ENCODE measurements around the gene TTN.

Gene TTN

GRCh38 chr2:178807227-178808008 is at the start of gene TTN:
Gene TTN (minus strand): TSS chr2:178807423. CDS start chr2:178804642, 2,781 bp downstream.
- no peak for TF ChIP-seq ZNF274 (IDR thresholded peaks at IDR 0.05; ENCODE audit: low read depth, low read length)
- H3K4me3 ChIP-seq (ENCODE audit: low read length) = no peak within 1 kb of the TSS

- no peak overlapping the region for H3K4me3 ChIP-seq (ENCODE audit: low read length)
- no peak for TF ChIP-seq ZNF274 (IDR thresholded peaks at IDR 0.05; ENCODE audit: low read depth, low read length)
Observed at GRCh38 chr2:178855151-178855550, 47.9 kb upstream of the TTN start.

- TF ChIP-seq ZNF274 (IDR thresholded peaks at IDR 0.05; ENCODE audit: low read depth, low read length) = no peak
Observed at GRCh38 chr2:178848335-178848734, 41.1 kb upstream of the TTN start.

GRCh38 chr2:178846458-178846802 is 39.2 kb upstream of the TTN start:
- H3K4me3 ChIP-seq (ENCODE audit: low read length) = no peak overlapping the region
- TF ChIP-seq ZNF274 (IDR thresholded peaks at IDR 0.05; ENCODE audit: low read depth, low read length) = no peak

More at GRCh38 chr2:178848335-178848734, 41.1 kb upstream of the TTN start:
- H3K4me3 ChIP-seq (ENCODE audit: low read length) = no peak overlapping the region

DNA sequence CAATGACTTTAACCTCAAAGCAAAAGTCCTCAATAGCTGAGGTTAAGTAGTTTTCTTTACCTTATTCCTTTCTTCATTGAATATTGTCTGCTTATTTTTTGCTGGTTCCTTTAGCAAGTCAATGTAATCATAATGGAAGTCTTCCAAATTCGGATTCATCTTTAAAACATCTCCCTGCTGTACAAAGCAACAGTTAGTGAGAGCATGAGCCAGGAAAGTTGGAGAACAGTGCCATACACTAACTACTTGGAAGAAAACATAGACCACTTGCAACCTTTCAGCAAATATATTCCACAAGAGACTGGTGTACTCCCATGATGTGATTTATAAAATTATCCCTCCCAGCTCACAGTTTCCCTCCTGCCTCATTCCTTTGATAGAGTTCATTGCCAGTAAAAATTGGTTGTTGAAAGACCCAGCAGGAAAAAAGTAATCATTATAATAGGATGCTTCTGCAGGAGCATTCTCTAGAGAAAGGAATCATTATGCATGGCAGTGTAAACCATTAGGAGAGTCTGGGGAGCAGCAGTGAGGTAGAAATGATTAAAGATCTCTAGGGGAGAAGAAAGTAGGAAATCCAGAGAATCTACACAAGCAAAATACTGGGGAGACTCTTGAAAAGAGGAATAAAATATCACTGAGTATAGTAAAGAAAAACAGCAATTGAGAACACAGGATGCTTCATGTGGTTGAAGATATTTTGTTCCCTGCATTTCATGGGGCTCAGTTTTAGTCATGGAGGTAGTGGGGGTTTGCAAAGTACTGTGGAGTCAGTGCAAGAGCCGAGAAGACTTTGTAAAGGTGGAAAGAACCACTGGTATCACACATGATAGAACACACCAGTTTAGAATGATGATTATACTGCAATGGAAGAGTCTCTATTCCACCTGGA is 38.6 kb upstream of the TTN start:
- H3K4me3 ChIP-seq (ENCODE audit: low read length) = no peak overlapping the region
- TF ChIP-seq ZNF274 (IDR thresholded peaks at IDR 0.05; ENCODE audit: low read depth, low read length) = no peak

- TF ChIP-seq ZNF274 (IDR thresholded peaks at IDR 0.05; ENCODE audit: low read depth, low read length) = no peak
- no peak overlapping the region for H3K4me3 ChIP-seq (ENCODE audit: low read length)
Observed at GRCh38 chr2:178844701-178845100, 37.5 kb upstream of the TTN start.

GRCh38 chr2:178844269-178844668 is 37.0 kb upstream of the TTN start:
- no peak for TF ChIP-seq ZNF274 (IDR thresholded peaks at IDR 0.05; ENCODE audit: low read depth, low read length)
- no peak overlapping the region for H3K4me3 ChIP-seq (ENCODE audit: low read length)

DNA sequence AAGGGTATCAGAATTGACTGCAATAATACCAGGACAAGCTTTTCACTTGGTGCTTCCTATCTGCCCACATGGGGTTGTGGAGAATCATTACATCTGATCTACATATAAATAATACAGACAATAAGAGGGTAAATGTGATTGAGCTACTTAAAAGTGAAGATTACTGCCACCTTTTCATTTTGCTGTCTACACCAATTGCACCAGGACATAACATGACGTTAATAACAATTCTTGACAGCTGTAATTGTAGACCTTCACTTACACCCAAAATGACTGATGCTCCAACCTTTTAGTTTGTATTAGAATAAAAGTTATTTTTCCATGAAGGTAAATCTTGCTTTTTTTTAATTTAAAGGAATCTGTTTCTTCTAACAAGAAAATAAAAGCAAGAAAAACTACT is 36.5 kb upstream of the TTN start:
- TF ChIP-seq ZNF274 (IDR thresholded peaks at IDR 0.05; ENCODE audit: low read depth, low read length) = no peak
- H3K4me3 ChIP-seq (ENCODE audit: low read length) = no peak overlapping the region

DNA sequence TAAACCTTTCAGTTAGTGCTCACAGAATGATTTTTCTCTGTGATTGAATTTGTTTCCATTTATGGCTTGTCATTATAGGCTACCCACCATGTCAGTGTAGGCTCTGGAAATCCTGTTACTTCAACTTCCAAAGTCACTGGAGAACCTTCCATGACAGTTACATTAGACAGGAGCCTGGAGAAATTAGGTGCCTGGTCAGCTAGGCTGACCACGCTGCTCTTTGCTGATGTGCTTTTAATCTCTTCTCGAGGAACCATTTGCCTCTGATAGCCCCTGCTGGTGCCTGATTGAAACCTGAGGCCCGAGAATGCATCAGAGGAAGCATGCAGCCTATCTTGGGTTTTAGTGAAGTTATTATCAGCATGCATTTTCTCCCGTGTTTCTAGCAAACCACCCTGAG is 29.6 kb upstream of the TTN start:
- no peak for TF ChIP-seq ZNF274 (IDR thresholded peaks at IDR 0.05; ENCODE audit: low read depth, low read length)
- H3K4me3 ChIP-seq (ENCODE audit: low read length) = no peak overlapping the region

- H3K4me3 ChIP-seq (ENCODE audit: low read length) = no peak overlapping the region
- no peak for TF ChIP-seq ZNF274 (IDR thresholded peaks at IDR 0.05; ENCODE audit: low read depth, low read length)
Observed at GRCh38 chr2:178834086-178834485, 26.9 kb upstream of the TTN start.

DNA sequence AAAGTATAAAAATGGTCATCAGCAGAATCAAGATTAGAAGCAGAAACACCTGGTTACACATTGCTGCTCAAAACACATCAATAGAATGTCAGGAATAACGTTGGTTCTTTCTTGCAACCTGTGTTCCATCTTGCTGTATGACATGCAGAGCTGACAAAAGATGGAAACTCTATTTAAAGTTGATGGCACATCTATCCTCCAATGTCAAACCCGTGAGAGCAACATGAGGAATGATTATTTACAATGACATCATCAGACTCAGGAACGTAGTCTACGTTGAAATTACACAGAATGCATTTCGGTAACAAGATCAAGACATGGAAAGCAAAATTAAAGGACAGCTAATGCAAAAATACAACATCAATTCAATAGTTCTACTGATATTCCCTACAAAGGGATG is 26.2 kb upstream of the TTN start:
- no peak overlapping the region for H3K4me3 ChIP-seq (ENCODE audit: low read length)
- no peak for TF ChIP-seq ZNF274 (IDR thresholded peaks at IDR 0.05; ENCODE audit: low read depth, low read length)

- H3K4me3 ChIP-seq (ENCODE audit: low read length) = no peak overlapping the region
Observed at GRCh38 chr2:178830451-178830850, 23.2 kb upstream of the TTN start.

GRCh38 chr2:178829981-178830380 is 22.8 kb upstream of the TTN start:
- TF ChIP-seq ZNF274 (IDR thresholded peaks at IDR 0.05; ENCODE audit: low read depth, low read length) = no peak
- no peak overlapping the region for H3K4me3 ChIP-seq (ENCODE audit: low read length)

More at GRCh38 chr2:178830451-178830850, 23.2 kb upstream of the TTN start:
- TF ChIP-seq ZNF274 (IDR thresholded peaks at IDR 0.05; ENCODE audit: low read depth, low read length) = no peak

DNA sequence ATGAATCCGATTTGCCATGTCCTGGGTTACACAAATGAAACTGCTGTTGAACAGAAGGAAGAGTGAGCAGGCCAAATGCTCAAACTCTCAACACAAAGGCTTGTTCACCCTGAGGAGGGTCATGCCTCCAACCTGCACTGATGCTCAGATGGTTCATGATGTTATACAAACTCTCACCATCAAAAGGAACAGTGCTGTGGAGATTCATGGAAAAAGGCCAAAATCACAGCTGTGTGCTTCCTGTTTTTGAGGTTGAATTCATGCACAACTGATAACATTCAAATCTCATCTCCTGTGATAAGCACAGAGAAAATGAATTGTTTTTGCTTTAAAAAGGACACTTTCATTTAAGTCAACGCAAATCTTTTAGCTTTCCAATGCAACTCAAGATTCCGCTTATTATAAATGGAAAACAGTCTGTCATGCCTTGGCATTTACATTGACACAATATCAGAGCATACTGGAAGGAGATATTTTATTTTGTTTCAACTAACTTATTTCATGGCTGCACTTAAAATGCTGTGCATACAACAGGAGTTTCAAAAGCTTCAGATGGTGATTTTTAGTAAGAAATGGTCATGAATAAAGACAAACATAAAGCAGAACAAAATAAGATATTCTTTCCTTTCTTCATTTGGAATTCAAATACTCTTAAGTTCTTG is 22.2 kb upstream of the TTN start:
- no peak overlapping the region for H3K4me3 ChIP-seq (ENCODE audit: low read length)
- no peak for TF ChIP-seq ZNF274 (IDR thresholded peaks at IDR 0.05; ENCODE audit: low read depth, low read length)
